Vein endothelial cell (primary cell): ENCODE data around the gene HRCT1. TPM values are rescaled to one million over a fixed set of nuclear protein-coding genes. Genes with fewer than 3 reads are reported as not detected.

Experiments
- total RNA-seq: library from RNA; depleted of rRNA; stranded (reverse); fragments of >200 nt; gene quantifications from 2 replicates; pipeline ENCODE4 v1.2.3, GENCODE V29; 2012

HRCT1 gene
- total RNA-seq, result 1.8 and 4.6 TPM in 2 replicates

GRCh38 chr9:35905912-35906679, at the start of gene HRCT1:
Gene HRCT1, plus strand, starts transcription at chr9:35906202. Its CDS starts 86 bp downstream, at chr9:35906288.

GRCh38 chr9:35870351-35870923, 35.6 kb upstream of the HRCT1 start, which contains the start of gene OR13J1:
Gene OR13J1, minus strand, starts transcription at chr9:35870401. Its CDS starts 0 bp downstream, at chr9:35870401.

DNA sequence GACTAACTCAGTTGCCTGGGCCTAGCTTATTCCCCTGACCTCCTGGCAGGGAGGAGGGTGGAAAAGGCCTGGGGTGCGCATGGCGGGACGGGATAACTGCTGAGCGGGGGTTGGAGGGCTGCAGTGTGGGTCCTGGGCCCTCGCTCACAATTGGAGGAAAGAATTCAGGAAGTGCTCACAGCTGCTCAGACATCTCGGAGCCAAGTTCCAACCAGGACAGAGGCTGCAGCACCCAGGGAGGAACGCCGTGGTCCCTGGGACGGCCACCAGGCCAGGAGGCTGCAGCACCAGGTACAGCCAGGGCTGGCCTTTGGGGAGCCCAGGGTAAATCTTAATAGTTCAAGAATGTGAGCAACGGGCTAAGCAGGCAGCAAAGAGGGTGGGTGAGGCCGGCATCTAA, 3.3 kb downstream of the HRCT1 start, which contains the start of gene SPAAR:
Gene SPAAR (plus strand): TSS at position 217 of the 400 bp plus-strand sequence. CDS start 974 bp downstream, outside the sequence.

Other genes with a start within 250 kb of the HRCT1 start
- 49,879 and 52,393 TPM in 2 replicates for gene RMRP, start 248.2 kb upstream of the HRCT1 start, total RNA-seq
- gene CCDC107, start 247.9 kb upstream of the HRCT1 start, total RNA-seq, result 6.0 and 10.1 TPM in 2 replicates
- gene ARHGEF39, start 241.0 kb upstream of the HRCT1 start, total RNA-seq, result 1.6 and 3.5 TPM in 2 replicates
- 0.10 TPM in 1 of 2 replicates, not detected in the other for gene CA9, start 232.3 kb upstream of the HRCT1 start, total RNA-seq
- gene TPM2, start 216.3 kb upstream of the HRCT1 start, total RNA-seq, result 10.5 and 20.2 TPM in 2 replicates
- 294 and 296 TPM in 2 replicates for gene TLN1, start 174.0 kb upstream of the HRCT1 start, total RNA-seq
- gene CREB3, start 173.5 kb upstream of the HRCT1 start, total RNA-seq, result 51.3 and 60.4 TPM in 2 replicates
- 133 and 134 TPM in 2 replicates for gene GBA2, start 157.0 kb upstream of the HRCT1 start, total RNA-seq
- gene RGP1, start 156.9 kb upstream of the HRCT1 start, total RNA-seq, result 19.4 and 25.5 TPM in 2 replicates
- gene MSMP, start 151.9 kb upstream of the HRCT1 start, total RNA-seq, result 22.4 and 50.3 TPM in 2 replicates
- gene NPR2, start 114.6 kb upstream of the HRCT1 start, total RNA-seq, result 5.6 and 5.8 TPM in 2 replicates
- gene SPAG8, start 93.9 kb upstream of the HRCT1 start, total RNA-seq, result 0.10 TPM in 1 of 2 replicates, not detected in the other
- 6.2 and 10.0 TPM in 2 replicates for gene HINT2, start 91.2 kb upstream of the HRCT1 start, total RNA-seq
- gene FAM221B, start 77.5 kb upstream of the HRCT1 start, total RNA-seq, result not detected in 2 replicates
- 0.19 and 0.98 TPM in 2 replicates for gene TMEM8B, start 77.0 kb upstream of the HRCT1 start, total RNA-seq
- gene OR13J1, start 35.8 kb upstream of the HRCT1 start, total RNA-seq, result not detected in 2 replicates
- gene SPAAR, start 3.3 kb downstream of the HRCT1 start, total RNA-seq, result 2.0 and 4.5 TPM in 2 replicates
- gene OR2S2, start 52.0 kb downstream of the HRCT1 start, total RNA-seq, result not detected in 2 replicates
- gene RECK, start 130.7 kb downstream of the HRCT1 start, total RNA-seq, result 14.1 and 24.8 TPM in 2 replicates
- gene GLIPR2, start 230.5 kb downstream of the HRCT1 start, total RNA-seq, result 15.2 and 37.2 TPM in 2 replicates